ENCODE results near the gene OR1N2. TPM values are rescaled to one million over a fixed set of nuclear protein-coding genes. Genes with fewer than 3 reads are reported as not detected.
"Not testable (repeated sequence)": the region's sequence is repeated elsewhere in the genome, so short reads cannot be mapped to it uniquely, and the experiment has no call there.

Gene OR1N2
- total RNA-seq, 1 donor from 2014 or later, result not detected

DNA sequence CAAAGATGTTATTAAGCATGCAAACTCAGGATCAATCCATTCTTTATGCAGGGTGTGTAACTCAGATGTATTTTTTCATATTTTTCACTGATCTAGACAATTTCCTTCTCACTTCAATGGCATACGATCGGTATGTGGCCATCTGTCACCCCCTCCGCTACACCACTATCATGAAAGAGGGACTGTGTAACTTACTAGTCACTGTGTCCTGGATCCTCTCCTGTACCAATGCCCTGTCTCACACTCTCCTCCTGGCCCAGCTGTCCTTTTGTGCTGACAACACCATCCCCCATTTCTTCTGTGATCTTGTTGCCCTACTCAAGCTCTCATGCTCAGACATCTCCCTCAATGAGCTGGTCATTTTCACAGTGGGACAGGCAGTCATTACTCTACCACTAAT lies 33.5 kb upstream of the OR1N2 start:
- Mint-ChIP-seq H3K9me3 (ENCODE audit: unreplicated experiment) (no peaks in the 10 kb centered on the region), H3K4me1 (ENCODE audit: low read depth, unreplicated experiment) (no peaks in the 10 kb centered on the region), H3K4me3 (ENCODE audit: unreplicated experiment) (no peak overlapping the region), H3K27me3 (ENCODE audit: unreplicated experiment) (peaks cover 2% of the 10 kb centered on the region), H3K27ac (ENCODE audit: unreplicated experiment) (no peak overlapping the region), H3K36me3 (ENCODE audit: unreplicated experiment) (no peaks in the 10 kb centered on the region)
- no peak for DNase-seq
- TF ChIP-seq, protein P1, sequence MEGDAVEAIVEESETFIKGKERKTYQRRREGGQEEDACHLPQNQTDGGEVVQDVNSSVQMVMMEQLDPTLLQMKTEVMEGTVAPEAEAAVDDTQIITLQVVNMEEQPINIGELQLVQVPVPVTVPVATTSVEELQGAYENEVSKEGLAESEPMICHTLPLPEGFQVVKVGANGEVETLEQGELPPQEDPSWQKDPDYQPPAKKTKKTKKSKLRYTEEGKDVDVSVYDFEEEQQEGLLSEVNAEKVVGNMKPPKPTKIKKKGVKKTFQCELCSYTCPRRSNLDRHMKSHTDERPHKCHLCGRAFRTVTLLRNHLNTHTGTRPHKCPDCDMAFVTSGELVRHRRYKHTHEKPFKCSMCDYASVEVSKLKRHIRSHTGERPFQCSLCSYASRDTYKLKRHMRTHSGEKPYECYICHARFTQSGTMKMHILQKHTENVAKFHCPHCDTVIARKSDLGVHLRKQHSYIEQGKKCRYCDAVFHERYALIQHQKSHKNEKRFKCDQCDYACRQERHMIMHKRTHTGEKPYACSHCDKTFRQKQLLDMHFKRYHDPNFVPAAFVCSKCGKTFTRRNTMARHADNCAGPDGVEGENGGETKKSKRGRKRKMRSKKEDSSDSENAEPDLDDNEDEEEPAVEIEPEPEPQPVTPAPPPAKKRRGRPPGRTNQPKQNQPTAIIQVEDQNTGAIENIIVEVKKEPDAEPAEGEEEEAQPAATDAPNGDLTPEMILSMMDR (IDR thresholded peaks at IDR 0.05; ENCODE audit: partially characterized antibody, unreplicated experiment), result no peak

DNA sequence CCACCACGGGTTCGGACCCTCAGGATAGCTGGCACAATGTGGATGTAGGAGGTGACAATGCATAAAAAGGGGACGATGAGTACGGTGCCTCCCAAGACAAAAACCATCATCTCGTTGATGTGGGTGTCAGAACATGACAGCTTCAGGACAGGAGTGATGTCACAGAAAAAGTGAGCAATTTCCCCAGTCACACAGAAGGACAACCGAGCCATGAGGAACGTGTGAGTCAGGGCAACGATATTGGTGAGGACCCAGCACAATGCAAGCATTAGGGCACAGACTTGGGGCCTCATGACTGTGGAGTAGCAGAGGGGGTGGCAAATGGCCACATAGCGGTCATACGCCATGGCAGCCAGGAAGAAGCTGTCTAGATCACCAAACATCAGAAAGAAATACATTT lies 26.3 kb upstream of the OR1N2 start:
- DNase-seq, result no peak
- H3K4me1 Mint-ChIP-seq (ENCODE audit: low read depth, unreplicated experiment), result no peaks in the 10 kb centered on the region
- peaks cover 1% of the 10 kb centered on the region for H3K9me3 Mint-ChIP-seq (ENCODE audit: unreplicated experiment)
- H3K27ac Mint-ChIP-seq (ENCODE audit: unreplicated experiment), result no peak overlapping the region
- TF ChIP-seq, protein P1 (IDR thresholded peaks at IDR 0.05; ENCODE audit: partially characterized antibody, unreplicated experiment), result no peak
- H3K4me3 Mint-ChIP-seq (ENCODE audit: unreplicated experiment), result no peak overlapping the region
- H3K36me3 Mint-ChIP-seq (ENCODE audit: unreplicated experiment), result no peaks in the 10 kb centered on the region
- peaks cover 3% of the 10 kb centered on the region for H3K27me3 Mint-ChIP-seq (ENCODE audit: unreplicated experiment)

DNA sequence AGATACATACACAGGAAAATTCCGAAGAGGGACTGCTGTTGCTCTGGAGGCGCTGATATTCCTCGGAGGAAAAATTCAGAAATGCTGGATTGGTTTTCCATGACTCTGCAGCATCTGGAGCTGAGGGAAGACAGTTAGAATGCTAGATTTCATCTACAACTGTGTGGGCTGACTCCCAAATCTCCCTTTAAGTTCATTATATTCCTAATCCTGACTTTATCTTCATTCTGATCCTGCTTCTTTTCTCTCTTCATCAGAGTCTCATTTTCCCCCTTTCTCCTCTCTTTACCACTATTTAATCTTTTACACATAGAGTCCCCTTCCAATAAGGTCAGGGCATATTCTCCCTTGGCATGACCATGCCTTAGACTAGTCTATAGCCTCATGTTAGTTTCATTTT lies 25.7 kb upstream of the OR1N2 start, which contains the start of gene OR1N1:
Gene OR1N1, minus strand, starts transcription at position 101 of the 400 bp plus-strand sequence. Its CDS starts 0 bp downstream, at position 101.
- Mint-ChIP-seq H3K9me3 (ENCODE audit: unreplicated experiment) (peaks cover 1% of the 10 kb centered on the region), H3K27ac (ENCODE audit: unreplicated experiment) (no peak within 1 kb of the TSS)

DNA sequence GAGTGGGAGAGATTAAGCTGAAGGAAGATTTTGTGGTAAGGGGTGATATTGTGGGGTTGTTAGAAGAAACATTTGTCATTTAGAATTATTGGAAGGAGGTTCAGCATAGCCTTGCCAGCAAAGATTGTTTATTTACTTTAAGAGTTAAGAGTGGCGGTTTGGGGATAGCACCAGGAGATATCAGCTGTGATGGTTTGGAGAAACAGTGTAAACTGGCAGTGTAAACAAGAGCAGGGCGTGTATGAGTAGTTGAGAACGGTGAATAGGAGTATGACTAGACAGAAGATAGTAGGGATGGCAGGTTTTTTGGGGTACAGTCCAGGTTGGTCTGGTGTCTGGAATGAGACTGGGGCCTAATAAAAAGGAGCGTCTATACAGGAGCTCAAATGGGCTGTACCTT lies 21.8 kb upstream of the OR1N2 start:
- H3K9me3 Mint-ChIP-seq (ENCODE audit: unreplicated experiment); H3K36me3 Mint-ChIP-seq (ENCODE audit: unreplicated experiment); H3K4me3 Mint-ChIP-seq (ENCODE audit: unreplicated experiment); DNase-seq; H3K27ac Mint-ChIP-seq (ENCODE audit: unreplicated experiment); H3K27me3 Mint-ChIP-seq (ENCODE audit: unreplicated experiment); H3K4me1 Mint-ChIP-seq (ENCODE audit: low read depth, unreplicated experiment): not testable (repeated sequence)

More for the DNA sequence above, 25.7 kb upstream of the OR1N2 start, which contains the start of gene OR1N1:
- Mint-ChIP-seq H3K4me1 (ENCODE audit: low read depth, unreplicated experiment) (no peaks in the 10 kb centered on the region), H3K27me3 (ENCODE audit: unreplicated experiment) (peaks cover 3% of the 10 kb centered on the region), H3K36me3 (ENCODE audit: unreplicated experiment) (no peaks in the 10 kb centered on the region), H3K4me3 (ENCODE audit: unreplicated experiment) (no peak within 1 kb of the TSS)
- TF ChIP-seq, protein P1 (IDR thresholded peaks at IDR 0.05; ENCODE audit: partially characterized antibody, unreplicated experiment), result no peak
- DNase-seq, result no peak

DNA sequence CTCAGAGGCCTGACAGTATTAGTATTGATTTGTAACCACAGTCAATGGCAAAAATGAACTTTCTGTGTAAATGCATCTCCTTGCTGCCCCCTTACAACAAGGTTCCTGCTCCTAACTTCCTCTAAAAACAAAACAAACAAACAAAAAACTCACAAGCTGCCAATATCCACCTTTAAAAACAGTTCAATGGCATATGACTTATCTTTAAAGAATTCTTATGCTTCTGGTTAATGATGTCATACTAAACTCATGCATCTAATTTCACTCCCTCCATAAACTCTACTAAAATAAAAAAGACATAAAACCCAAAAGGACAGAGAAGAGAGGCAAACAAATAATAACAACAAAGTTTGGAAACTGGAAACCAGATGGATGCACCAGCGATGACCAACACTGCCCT lies 16.8 kb upstream of the OR1N2 start:
- H3K4me3 Mint-ChIP-seq (ENCODE audit: unreplicated experiment), result no peak overlapping the region
- TF ChIP-seq, protein P1 (IDR thresholded peaks at IDR 0.05; ENCODE audit: partially characterized antibody, unreplicated experiment), result no peak
- no peak overlapping the region for H3K27ac Mint-ChIP-seq (ENCODE audit: unreplicated experiment)
- no peaks in the 10 kb centered on the region for H3K36me3 Mint-ChIP-seq (ENCODE audit: unreplicated experiment)
- peaks cover 5% of the 10 kb centered on the region for H3K9me3 Mint-ChIP-seq (ENCODE audit: unreplicated experiment)
- DNase-seq, result no peak
- H3K27me3 Mint-ChIP-seq (ENCODE audit: unreplicated experiment), result peaks cover 2% of the 10 kb centered on the region
- H3K4me1 Mint-ChIP-seq (ENCODE audit: low read depth, unreplicated experiment), result no peaks in the 10 kb centered on the region

DNA sequence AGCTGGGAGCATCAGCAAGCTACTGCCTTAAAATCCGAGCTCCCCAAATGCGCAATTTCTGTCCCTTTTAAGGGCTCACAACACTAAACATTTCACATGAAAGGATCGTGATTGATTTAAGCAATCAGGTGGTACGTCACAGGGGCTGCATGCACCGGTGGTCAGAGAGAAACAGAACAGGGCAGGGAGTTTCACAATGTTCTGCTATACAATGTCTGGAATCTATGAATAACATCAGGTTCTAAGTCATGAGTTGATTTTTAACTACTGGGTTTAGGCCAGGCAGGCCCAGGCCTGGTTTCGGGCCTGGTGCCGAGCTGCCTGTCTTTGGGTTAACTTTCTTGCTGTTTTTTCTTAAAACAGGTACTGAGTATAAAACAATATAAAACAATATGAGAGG lies 15.8 kb upstream of the OR1N2 start:
- not testable (repeated sequence) for H3K9me3 Mint-ChIP-seq (ENCODE audit: unreplicated experiment); H3K27ac Mint-ChIP-seq (ENCODE audit: unreplicated experiment); H3K4me1 Mint-ChIP-seq (ENCODE audit: low read depth, unreplicated experiment); H3K4me3 Mint-ChIP-seq (ENCODE audit: unreplicated experiment); DNase-seq; H3K27me3 Mint-ChIP-seq (ENCODE audit: unreplicated experiment); H3K36me3 Mint-ChIP-seq (ENCODE audit: unreplicated experiment)
